GM21529 (cell line): Measurements from ENCODE around the gene PRPF40B.
"Not testable (repeated sequence)": the region's sequence is repeated elsewhere in the genome, so short reads cannot be mapped to it uniquely, and the experiment has no call there.

ENCODE experiments used
- ATAC-seq: cut with Tn5 transposase; IDR thresholded peaks from one replicate; pipeline ENCODE4 v1.9.1; 2021; ENCODE audit not compliant: unreplicated experiment

PRPF40B gene

DNA sequence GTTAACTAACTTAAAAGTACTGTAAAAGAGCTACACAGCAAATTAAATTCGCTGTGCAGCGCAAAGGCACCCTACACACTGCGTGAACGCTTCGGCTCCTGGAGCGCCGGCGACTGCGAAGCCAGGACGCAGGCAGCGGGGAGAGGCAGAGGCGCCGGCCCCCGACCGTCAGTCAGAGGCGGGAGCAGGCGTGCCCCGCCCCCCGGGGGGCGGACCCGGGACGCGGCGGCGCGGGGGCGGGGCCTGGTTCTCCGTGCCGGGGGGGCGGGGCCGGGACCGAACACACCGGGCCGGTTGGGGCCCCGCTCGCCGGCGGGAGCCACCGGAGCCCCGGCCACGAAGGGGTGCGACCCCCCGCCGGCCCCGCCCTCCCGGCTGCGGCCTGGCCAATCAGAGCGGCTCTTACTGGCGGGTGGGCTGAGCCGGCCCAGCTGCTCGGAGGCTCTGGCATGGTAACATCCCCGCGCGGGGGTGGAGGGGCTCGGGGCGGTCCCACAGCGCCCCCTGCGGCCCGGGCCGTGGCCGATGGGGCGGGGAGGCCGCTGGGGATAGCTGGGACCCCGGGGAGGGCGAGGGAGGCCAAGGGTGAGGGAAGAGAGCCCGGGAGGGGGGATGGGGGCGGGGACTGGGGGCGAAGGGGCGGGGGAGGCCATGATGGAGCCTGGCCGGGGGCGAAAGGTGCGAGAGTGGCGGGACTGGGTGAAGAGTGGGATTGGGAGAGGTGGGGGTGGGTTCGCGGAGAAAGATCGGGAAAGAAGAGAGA, at the start of gene PRPF40B:
Gene PRPF40B (plus strand): TSS at position 420 of the 763 bp plus-strand sequence. CDS start 30 bp downstream, at position 450.
- ATAC-seq, result peak; percentile 66

DNA sequence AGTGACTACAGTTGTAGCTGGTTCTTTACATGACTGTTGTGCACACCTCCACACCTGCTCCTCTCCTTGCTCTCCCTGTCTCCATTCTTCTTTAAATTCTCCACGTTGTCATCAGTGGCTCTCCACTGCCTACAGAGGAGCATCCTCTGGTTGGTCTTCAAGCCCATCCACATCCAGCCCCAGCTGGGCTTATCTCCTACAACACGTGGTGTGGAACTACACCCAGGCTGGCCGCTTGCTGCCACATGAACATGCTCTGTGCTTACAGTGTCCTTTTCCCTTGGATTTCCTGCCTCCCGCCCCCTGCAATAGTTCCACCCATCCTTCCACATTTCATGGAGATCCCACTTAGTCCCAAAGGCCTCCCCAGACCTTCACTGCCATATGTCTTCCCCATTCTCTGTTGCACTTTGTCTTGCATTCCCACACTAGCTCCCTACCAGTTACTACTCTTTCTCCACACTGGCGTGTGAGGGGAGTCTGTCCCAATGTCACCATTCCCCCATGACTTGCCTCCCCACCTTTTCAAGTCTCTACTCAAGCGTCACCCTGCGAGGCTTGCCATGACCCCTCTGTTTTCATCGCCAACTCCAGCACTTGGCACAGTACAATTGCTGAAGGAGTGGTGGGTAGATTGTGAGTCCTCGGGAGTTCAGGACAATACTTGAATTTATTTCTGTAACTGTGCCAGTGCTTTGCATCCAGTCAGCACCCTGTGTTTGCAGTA, 45.6 kb upstream of the PRPF40B start:
- no peak for ATAC-seq

DNA sequence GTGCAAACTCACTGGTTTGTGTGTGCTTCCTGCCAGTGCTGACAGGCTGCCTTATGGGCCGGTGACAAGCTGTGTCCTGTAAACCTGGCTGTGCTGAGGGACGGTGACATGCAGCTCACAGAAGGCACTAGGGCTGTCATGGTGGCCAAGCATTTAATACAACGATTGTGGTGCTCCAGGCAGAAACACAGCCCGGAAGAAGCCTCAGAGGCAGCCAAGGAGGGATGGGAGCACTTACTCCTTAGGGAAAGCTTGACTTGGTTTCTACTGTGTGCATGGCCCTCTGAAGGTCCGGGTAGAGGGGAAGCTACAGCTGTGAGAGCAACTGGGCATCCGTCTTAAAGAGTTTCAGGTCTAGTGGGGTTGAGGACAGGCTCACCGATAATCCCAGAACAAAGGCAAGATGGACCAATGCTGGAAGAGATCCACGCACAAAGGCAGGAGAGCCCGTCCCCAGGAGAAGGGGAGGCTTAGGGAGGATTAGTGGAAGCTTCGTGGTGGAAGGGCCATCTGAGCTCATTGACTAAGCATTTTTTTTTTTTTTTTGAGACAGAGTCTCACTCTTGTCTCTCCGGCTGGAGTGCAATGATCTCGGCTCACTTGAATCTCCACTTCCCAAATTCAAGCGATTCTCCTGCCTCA, 44.8 kb upstream of the PRPF40B start:
- ATAC-seq, result no peak

DNA sequence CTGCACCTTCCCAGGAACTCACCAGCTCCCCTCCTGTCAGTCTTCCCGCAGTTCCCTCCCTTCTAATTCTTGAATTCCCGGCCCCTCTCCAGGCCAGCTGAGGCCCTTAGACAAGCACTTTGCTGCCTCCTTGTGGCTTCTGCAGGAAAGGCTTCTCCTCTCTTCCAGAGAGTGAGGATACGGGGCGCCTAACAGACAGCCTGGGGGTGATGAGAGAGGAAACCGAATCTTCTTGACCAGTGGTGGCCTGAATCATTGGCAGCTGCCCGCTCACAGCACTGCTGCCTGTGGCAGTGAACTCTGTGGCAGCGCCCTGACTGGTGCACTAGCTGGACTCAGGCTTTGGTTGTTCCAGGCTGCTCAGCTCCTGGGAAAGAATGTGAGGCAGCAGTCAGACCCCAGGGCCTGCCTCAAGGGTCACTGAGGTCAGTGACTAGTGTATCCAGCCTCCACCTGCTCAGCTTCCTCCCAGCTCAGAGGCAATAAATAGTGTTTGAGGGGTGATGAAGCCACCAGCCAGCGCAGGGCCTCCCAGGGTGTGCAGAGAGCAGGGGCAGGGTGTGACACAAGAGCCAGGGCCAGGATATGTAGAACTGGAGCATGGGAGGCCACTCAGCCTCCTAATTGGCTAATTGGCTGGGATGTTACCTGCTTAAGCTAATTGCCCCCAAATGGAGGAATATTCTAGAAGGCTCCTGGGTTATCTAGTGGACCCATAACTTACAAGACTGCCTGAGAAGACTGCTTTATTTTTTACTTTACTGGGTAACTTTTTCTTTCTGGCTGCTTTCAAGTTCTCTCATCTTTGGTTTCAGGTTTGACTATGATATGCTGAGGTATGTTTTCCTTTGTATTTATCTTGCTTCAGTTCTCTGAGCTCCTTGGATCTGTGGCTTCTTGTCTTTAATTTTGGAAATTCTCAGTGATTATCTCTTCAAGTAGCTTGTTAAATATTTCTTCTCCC, 42.5 kb upstream of the PRPF40B start:
- ATAC-seq, result peak; percentile 56

DNA sequence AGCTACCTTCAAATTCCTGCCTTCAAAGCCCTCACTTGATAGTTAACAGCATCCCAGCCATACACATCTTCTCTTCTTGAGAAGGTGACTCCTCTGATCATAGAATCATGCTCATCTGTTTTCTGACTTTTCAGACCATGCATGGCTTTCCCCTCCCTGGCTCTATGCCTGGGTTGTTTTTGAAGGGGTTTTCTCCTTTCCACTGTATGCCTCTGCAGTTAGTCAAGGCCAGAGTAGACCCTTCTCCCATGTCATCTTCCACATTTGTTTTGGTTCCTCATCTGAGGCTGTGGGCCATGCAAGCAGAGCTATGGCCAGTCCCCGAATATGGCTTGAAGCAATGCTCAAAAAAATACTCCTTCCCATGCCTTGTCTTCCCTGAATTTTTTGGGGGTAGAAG, 41.2 kb upstream of the PRPF40B start:
- no peak for ATAC-seq

DNA sequence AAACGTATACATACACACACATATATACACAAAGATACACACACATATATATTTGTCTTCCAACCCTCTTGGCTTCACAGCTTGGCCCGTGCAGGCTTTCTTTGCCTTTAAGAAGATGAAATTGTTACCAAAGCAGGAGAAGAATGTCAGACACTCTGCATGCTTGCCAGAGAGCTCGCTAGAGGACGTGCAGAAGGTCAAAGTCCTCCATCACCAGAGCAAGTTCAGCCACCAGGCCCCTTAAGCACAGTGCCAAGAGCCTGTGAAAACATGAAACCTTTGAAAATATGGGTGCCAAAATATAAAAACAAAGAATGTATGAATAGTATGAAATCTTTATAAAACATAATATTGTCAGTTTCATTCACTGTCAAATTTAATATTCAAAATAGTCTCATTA, 40.5 kb upstream of the PRPF40B start:
- ATAC-seq, result no peak

DNA sequence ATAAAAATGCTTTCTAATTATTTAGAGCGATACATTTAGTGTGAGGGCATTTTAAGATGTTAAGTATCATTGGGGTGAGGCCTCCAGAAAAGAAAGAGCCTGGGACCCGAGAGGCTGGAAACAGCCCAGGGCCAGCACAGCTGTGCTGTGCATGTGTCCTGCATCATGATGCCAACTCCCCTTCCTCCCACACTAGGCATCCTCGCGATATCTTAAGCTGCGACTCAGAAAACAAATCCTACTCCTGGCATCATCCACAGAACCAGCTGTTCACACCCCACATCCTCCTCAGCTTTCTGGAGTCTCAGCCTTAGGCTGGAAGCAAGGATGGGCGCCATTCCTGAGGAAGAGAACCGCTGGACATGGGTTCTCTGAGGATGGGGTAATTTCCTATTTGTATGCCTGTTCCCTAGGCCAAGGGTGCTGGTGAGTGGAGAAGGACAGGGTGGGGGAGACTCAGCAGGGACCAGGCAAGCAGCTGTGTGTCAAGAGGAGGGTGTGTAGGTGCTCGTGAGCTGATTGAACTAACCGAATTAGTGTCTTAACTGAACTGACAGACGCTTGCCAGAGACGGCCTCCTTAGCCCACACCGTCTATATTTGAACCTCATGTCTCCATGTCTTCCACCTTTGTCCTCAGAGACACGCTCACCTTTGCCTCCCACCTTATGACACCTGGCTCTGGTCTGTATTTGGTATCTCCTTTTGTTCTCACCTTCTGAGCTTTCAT, 39.8 kb upstream of the PRPF40B start:
- no peak for ATAC-seq

DNA sequence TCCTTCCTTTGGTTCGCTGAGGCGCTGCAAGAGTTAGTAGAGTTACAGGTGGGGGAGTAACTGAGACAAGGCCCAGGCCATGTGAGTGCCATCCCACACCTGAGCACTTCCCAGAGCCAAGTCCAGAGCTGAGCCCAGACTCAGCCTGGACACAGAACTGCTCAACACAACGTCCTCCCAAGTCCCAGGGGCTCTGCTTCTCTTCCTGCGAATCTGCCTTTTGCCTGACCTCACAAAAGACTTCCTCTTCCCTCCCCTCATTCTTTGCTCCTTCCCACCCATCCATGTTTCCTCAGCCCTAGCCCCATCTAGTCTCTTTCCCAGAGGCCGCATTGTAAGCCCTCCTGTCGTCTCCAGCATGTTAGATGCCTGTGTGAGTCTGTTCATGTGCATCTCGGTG, 38.8 kb upstream of the PRPF40B start:
- ATAC-seq, result no peak

DNA sequence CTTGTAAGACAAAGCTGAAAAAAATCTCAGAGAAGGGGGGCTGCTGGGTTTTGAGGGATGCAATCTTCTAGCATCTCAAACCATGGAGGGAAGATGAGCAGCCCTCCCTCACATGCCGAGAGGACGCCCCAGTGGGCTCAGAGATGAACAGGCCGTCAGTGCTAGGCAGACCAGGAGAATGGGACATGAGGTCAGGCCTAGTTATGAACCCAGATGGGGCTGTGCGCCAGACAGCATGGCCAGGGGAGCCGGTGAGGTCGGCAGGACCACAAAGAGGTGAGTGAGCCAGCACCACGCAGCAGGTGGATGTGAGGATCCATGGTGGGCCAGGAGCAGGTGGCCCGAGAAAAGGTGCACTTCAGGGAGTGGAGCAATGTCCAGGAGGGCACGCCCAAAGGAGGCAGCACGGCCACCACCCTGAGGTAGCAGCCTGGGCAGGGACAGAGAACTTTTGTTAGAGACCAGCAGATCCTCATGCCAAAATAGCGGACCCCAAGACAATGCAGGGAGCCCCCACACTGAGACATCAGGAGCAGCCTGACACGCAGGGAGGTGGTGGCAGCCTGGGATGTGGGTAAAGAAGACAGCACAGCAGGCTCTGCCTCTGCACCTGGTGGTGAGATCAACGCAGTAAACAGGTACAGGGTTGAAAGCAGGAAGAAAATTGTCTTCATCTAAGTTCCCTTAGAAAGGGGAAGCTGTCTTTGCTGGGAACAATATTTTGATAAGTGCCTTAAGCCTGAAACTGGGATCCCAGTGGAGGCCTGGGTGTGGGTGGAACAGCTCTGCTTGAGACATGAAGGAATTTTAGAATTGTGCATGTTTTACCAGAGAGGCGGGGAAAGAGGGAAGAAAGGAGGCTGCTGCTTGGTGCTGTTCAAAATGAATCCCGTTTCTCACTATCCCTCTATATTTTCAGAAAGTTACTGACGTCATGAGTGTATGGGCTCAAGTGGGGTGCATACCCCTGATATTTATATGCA, 37.6 kb upstream of the PRPF40B start:
- no peak for ATAC-seq

DNA sequence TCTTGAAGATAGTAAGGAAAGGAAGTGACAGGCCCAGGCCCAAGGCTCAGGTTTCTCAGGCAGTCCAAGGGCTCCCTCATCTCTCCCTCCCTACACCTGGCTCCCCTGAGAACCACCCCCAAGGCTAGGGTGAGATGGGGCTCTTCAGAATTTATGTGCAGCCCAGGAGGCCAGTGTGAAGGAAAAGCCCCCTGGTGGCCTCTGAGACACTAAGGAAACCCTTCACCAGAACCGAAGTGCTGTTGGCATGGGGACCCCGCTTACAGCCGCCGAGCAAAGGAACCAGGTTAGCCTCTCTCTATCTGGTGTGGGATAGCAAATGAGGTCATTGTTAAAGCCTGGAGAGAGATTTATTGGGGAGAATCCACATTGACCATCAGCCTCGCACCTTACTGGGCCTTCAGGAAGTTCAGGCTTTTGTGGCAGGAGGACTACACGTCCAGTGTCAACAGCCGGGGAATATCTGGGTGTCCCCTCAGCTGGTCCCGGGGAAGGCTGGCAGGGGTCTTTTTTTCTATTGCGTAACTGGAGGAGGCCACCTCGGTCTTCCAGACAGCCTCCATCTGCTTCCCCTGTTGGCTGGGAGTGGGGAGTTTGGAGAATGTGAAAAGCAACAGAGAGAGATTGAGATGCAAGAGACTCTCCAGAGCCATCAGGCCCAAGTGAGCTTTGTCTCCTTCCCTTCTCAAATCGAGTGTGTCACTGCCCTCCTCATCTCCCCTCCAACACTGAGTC, 36.0 kb upstream of the PRPF40B start:
- no peak for ATAC-seq

DNA sequence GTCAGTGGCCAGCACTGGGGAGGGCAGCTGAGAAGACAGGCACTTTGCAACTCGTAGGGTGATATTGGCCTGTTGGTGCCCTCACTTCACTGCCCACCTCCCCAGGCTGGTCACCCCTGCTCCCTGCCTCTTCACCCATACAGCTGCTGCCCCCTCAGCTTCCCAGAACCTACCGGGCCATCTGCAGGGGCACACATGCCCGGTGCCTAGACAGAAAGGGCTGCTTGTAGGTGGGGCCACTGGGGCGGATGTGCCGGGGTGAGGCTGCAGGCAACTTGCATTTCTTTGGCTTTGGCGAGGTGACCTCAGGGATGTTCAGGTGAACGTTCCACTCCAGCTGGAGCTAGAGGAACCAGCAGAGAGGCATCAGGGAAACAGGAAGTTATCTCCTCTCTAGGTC, 35.1 kb upstream of the PRPF40B start:
- ATAC-seq, result no peak

DNA sequence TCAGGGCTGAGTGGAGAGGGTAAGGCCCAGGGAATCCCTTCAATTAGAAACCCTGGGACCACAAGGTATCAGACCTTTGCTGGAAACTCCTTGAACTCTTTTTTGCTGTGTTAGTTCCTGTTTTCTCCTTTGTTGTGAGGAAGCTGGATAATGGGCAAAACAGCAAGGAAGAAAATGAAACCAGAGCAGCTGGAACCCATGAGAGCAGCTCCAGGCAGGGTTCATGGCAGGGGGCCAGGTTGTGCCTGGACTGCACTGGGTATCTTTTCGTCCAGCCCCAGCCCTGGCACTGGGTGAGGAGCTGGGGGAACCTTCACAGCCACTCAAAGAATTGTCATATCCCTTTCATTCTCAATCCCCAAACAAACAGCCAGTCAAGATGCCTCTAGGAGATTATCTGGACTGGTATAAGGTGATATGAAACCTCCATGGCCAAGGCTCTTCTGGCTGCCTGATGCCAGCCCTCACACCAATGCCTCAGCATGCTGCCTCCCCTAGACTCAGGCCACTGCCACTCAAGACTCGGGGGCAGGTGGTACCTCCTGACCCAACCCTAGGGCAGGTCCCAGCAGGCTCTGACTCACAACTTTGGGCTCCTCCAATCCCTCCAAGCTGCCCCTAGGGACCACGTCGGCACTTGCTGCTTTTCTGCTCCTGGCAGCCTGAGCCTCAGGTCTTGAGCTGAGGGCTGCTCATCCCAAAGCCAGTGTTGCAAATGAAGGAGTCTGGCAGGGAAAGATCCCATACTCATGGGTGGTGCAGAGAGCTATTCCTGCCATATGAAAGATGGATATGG, 34.4 kb upstream of the PRPF40B start:
- ATAC-seq, result no peak

DNA sequence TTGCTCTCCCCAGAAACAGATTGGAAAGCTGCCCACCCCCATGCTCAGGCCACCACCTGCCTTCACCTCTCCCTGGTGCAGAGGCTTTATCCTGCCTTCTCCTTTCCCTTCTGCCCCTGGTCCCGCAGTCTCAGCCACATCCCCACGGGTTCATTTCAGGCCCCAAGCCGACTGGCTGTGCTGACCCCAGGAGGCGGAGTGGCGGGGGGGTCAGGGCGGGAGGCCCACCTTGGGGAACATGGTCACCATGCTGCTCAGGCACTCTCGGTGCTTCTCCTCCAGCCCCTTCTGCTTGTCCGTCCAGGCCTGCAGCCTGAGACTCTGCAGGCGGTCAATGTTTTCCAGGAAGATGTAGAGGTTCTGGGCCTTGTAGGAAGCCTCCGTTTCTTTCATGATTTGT, 24.8 kb upstream of the PRPF40B start:
- ATAC-seq, result no peak

DNA sequence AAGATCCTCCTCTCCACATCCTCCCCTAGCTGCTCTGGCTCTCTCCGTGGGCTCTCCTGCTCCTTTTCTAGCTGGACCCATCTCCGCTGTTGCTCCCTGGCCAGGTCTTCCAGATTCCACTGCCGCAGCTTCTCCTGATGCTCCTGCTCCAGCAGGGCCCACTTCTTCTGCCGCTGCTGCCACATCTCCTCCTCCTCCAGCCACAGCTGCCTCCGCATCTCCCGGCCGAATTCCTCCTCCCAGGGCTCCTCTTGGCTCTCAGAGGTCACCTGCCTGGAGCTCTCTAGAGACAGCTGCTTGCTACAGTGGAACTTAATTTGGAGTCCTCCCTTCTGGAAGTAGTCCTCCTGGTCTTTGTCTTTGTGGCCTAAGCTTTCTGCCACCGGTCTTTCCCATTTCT, 23.4 kb upstream of the PRPF40B start:
- ATAC-seq, result no peak

DNA sequence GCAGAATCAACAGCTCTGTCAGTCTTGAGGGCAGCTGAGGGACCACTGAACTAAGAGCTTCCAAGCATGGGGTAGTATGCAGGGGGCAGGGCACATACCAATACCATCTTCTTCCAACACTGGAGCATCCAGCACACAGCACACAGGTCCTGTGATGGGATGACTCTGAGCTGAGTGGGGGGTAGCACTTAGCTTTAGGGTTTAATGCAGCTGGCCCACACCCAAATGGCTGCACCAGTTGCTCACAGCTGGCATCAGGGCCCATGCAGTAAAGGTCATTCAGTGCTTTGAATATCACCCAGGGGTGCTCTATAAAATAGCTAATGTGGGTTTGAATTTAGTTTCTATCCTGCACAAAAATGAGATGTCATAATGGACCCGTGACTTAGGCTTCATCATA, 19.6 kb upstream of the PRPF40B start:
- ATAC-seq, result no peak

DNA sequence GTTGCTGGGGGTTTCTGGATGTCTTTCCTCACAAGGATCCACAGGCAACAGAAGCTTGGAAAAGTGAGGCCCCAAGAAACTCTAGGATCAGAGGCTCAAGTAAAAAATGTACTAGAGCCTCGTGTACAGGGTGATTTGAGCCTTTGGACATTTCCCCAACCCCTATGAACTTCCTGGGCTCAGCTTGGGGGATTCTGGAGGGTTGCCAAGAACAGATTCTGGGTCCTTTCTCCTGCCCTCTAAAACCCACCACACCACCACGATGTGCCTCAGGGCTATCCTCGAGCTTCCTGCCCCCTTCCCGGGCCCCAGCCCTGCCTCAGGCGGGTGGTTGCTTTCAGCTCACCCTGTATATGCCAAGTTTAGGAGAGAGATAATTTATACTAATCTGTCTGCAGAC, 18.5 kb upstream of the PRPF40B start:
- ATAC-seq, result no peak

DNA sequence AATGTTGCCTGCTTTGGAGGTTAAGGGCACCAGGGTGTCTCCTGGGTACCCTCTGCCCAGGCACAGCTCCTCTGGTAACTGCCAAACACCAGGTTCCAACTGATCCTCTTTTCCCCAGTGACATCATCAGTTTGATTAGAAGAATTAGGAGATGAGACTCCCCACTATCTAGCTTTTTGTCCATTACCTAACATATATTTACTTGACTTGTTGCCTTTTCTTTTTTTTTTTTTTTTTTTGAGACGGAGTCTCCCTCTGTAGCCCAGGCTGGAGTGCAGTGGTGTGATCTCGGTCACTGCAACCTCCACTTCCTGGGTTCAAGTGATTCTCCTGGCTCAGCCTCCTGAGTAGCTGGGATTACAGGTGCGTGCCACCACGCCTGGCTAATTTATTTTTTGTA, 17.8 kb upstream of the PRPF40B start, which contains the start of gene FAM186B:
Gene FAM186B (minus strand): TSS at position 101 of the 400 bp plus-strand sequence. CDS start 162 bp downstream, outside the sequence.
- ATAC-seq, result not testable (repeated sequence)
